HG03097 (cell line): ENCODE measurements around the gene UGT8.

Experiments
- ATAC-seq: cut with Tn5 transposase; IDR thresholded peaks from one replicate; pipeline ENCODE4 v1.9.1; 2021; ENCODE audit not compliant: unreplicated experiment, low FRiP score

Gene UGT8

GRCh38 chr4:114677346-114677979 lies 78.9 kb downstream of the UGT8 start:
- ATAC-seq: no peak

DNA sequence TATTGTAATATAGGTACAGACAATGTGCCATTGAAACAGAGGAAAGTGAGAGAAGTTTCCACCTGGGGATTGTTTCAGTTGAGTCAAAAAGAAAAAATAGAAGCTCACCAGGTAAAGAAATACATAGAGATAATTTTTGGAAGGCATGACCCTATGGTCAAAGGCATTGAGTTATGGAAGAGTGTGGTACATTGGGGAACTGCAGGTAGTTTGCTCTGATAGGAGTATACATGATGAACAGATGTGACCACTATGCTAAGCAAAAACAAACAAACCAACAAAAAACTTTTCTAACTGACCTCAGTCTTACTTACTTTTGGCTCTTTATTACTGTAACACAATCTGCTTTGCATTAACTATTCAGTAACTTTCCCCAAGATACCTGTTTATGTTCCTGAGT lies 85.9 kb downstream of the UGT8 start:
- no peak for ATAC-seq

GRCh38 chr4:114688059-114688458 lies 89.5 kb downstream of the UGT8 start:
- no peak for ATAC-seq

GRCh38 chr4:114690571-114690970 lies 92.0 kb downstream of the UGT8 start:
- no peak for ATAC-seq

DNA sequence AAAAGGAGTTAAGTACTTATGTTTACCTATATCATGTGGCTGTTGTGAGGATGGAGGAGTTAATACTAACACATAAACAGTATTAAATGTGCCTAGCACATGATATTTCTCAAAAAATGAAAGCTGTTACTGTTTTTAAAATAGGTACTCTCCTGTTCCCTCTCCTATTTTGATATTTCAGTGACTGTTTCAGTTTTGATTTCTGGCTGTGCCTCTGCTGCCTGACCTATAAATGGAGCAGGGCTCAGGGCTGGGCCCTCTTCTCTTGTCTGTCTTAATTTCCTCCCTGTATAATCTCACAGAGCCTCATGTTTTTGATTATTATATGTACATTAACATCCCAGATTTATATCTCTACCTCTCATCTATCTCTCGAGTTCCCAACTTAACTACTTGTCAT lies 93.3 kb downstream of the UGT8 start:
- ATAC-seq: peak; percentile 88

DNA sequence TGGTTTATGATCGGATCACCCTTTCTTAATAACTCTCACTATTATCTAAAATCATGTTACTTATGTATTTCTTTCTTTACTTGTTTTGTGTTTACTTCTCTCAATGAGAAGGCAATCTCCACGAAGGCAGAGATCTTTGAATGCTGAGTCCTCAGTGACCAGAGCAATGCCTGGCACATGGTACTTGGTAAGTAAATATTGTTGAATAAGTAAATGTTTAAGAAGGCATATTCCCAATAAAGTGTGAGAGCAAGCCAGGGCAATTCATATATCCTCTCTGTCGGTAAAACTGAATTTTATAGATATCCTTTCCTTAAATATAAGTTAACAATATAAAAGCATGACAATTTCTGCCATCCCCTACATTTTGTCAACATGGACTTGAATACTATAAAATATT lies 94.4 kb downstream of the UGT8 start:
- no peak for ATAC-seq

DNA sequence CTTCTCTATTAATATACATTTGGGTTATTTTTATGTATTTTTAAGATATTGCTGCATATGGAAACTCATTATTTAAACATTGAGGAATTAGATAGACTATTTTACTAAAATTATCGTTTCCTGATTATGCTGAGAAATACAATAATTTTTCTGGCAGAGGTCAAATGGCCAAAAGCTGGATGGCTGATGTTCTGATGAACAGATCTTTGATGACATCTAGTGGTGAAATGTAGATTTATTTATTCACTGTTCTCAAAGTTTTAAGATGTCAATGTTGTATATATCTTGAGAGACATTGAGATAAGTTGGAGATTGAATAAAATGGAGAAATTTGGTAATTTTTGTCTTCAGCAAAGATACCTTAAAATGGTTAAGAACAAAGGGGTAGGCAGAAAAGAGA lies 96.2 kb downstream of the UGT8 start:
- ATAC-seq: no peak

GRCh38 chr4:114698231-114698630 lies 99.6 kb downstream of the UGT8 start:
- ATAC-seq: no peak

DNA sequence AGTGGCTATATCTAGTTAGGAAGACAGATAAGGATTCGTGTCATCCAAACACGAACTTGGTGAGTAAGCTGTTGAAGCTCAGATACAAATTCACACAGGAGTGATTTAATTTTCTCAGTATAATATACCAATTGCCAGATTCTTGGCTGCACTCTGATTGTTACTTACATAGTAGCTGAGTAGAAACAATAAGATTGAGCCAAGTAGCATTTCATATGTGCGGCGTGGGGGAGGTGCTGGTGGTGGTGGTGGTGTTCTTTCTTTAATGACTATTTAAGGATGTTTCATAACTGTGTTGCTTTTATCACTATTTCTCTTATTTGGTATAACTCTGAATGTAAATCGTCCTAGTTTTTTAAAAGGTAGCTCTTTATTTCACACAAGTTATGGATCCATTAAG lies 102.9 kb downstream of the UGT8 start:
- no peak for ATAC-seq

- ATAC-seq: no peak
Observed at GRCh38 chr4:114717432-114717831, 118.8 kb downstream of the UGT8 start.

- no peak for ATAC-seq
Observed at GRCh38 chr4:114725066-114725465, 126.5 kb downstream of the UGT8 start.

DNA sequence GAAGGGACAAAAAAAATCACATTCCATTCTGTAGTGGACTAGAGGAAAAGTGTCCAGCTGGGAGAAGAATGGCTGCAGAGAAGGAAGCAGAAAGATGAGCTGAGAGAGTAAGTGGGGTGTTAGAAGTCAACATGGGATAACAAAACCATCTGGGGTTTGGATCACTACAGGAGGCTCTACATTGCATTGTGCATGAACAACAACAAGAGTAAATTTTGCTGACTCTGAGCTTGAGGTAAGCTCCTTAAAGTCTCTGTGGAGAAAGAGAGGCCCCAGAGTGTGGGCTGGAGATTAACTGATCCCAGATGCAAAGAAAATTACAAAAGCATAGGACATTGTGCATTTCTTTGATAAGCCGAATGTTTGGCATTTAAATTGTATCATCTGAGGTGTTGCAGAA lies 128.9 kb downstream of the UGT8 start:
- no peak for ATAC-seq
